NB4 (cell line): ENCODE data around the gene ANKRD11.
A peak's percentile ranks its signal among the peaks of the same experiment; 100 is the strongest.
"Not testable (repeated sequence)": the region's sequence is repeated elsewhere in the genome, so short reads cannot be mapped to it uniquely, and the experiment has no call there.

Source experiments
- DNase-seq: peaks from one replicate; pipeline ENCODE4 v3.0.0; 2010; ENCODE audit warnings: low read depth
- H3K4me3 ChIP-seq: one replicate; pipeline ENCODE4 v1.5.1; 2011; ENCODE audit warnings: mild to moderate bottlenecking, low read depth, low read length, moderate library complexity
- CTCF ChIP-seq: IDR thresholded peaks from one replicate; pipeline ENCODE4 v1.5.1; 2012; ENCODE audit warnings: low read depth, low read length
- MAX ChIP-seq: IDR thresholded peaks from 2 replicates; pipeline ENCODE4 v1.6.1; 2011; ENCODE audit warnings: low read depth, low read length
- MYC ChIP-seq: IDR thresholded peaks from 2 replicates; pipeline ENCODE4 v1.6.1; 2011; ENCODE audit warnings: low read depth, low read length
- POLR2A ChIP-seq: IDR thresholded peaks from 2 replicates; pipeline ENCODE4 v1.6.1; 2011; ENCODE audit warnings: mild to moderate bottlenecking; ENCODE audit not compliant: insufficient read length; ENCODE audit errors: extremely low read depth

ANKRD11 gene

GRCh38 chr16:89261691-89262563 lies 228.4 kb downstream of the ANKRD11 start:
- no peak overlapping the region for H3K4me3 ChIP-seq
- TF ChIP-seq MAX = no peak
- TF ChIP-seq MYC = no peak
- no peak for TF ChIP-seq CTCF
- no peak for TF ChIP-seq POLR2A
- DNase-seq = no peak

DNA sequence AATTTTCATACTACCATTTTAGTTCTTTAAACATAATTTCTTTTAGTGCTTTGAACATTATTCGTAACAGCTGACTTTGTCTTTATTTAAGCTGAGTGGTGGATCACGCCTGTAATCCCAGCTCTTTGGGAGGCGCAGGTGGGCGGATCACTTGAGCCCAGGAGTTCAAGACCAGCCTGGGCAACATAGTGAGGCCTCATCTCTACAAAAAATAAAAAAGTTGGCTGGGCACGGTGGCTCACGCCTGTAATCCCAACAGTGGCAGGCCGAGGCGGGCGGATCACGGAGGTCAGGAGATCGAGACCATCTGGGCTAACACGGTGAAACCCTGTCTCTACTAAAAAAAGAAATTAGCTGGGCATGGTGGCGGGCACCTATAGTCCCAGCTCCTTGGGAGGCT lies 230.5 kb downstream of the ANKRD11 start:
- H3K4me3 ChIP-seq, DNase-seq: not testable (repeated sequence)

- no peak for TF ChIP-seq POLR2A
- no peak for TF ChIP-seq MAX
- TF ChIP-seq CTCF = no peak
- TF ChIP-seq MYC = no peak
- no peak for DNase-seq
- no peak overlapping the region for H3K4me3 ChIP-seq
These were observed 232.4 kb downstream of the ANKRD11 start for GRCh38 chr16:89257757-89258465.

- TF ChIP-seq CTCF = no peak
- no peak for TF ChIP-seq POLR2A
- TF ChIP-seq MYC = no peak
- TF ChIP-seq MAX = no peak
- H3K4me3 ChIP-seq = no peak overlapping the region
- no peak for DNase-seq
These were observed 233.1 kb downstream of the ANKRD11 start for GRCh38 chr16:89257281-89257731.

- peak; percentile 62 for DNase-seq
- H3K4me3 ChIP-seq = no peak overlapping the region
- TF ChIP-seq CTCF = no peak
- TF ChIP-seq MAX = no peak
- no peak for TF ChIP-seq MYC
- TF ChIP-seq POLR2A = no peak
These were observed 233.6 kb downstream of the ANKRD11 start for GRCh38 chr16:89256651-89257254.
